HUES6 (cell line): ENCODE data around the gene GPC3.
"Not testable (repeated sequence)": the region's sequence is repeated elsewhere in the genome, so short reads cannot be mapped to it uniquely, and the experiment has no call there.

Experiments
- H3K27ac ChIP-seq: 2 replicates; pipeline ENCODE4 v1.7.0; 2013; ENCODE audit warnings: low read depth, mild to moderate bottlenecking, low read length, inconsistent platforms
- H3K27me3 ChIP-seq: 2 replicates; pipeline ENCODE4 v1.6.1; 2013; ENCODE audit warnings: low read length; ENCODE audit not compliant: control insufficient read depth, insufficient read depth
- H3K36me3 ChIP-seq: 2 replicates; pipeline ENCODE4 v1.6.1; 2013; ENCODE audit warnings: low read length; ENCODE audit not compliant: control insufficient read depth, insufficient read depth
- H3K4me1 ChIP-seq: 2 replicates; pipeline ENCODE4 v1.6.1; 2013; ENCODE audit warnings: low read length; ENCODE audit not compliant: control insufficient read depth, insufficient read depth
- H3K4me3 ChIP-seq: 2 replicates; pipeline ENCODE4 v1.5.1; 2013; ENCODE audit warnings: low read depth, low read length
- H3K9ac ChIP-seq: one replicate; pipeline ENCODE4 v1.6.1; 2013; ENCODE audit warnings: mild to moderate bottlenecking, low read length
- H3K9me3 ChIP-seq: 2 replicates; pipeline ENCODE4 v1.6.1; 2013; ENCODE audit warnings: low read depth, low read length; ENCODE audit not compliant: control insufficient read depth, insufficient read depth

Gene GPC3

GRCh38 chrX:133994576-133994975, 9.2 kb upstream of the GPC3 start:
- no peaks in the 10 kb centered on the region for H3K9me3 ChIP-seq
- H3K9ac ChIP-seq, result no peak overlapping the region
- H3K36me3 ChIP-seq, result no peaks in the 10 kb centered on the region
- H3K27ac ChIP-seq, result no peak overlapping the region
- H3K27me3 ChIP-seq, result peaks cover 10% of the 10 kb centered on the region; the same call in 1 of the 2 replicates
- peaks cover 8% of the 10 kb centered on the region for H3K4me1 ChIP-seq
- no peak overlapping the region for H3K4me3 ChIP-seq

- no peak overlapping the region for H3K9ac ChIP-seq
- H3K4me3 ChIP-seq, result no peak overlapping the region
- no peak overlapping the region for H3K27ac ChIP-seq
- no peaks in the 10 kb centered on the region for H3K36me3 ChIP-seq
- peaks cover 10% of the 10 kb centered on the region; the same call in 1 of the 2 replicates for H3K27me3 ChIP-seq
- H3K9me3 ChIP-seq, result no peaks in the 10 kb centered on the region
- peaks cover 16% of the 10 kb centered on the region for H3K4me1 ChIP-seq
Observed at GRCh38 chrX:133992882-133993281, 7.5 kb upstream of the GPC3 start.

- no peaks in the 10 kb centered on the region for H3K36me3 ChIP-seq
- H3K9me3 ChIP-seq, result no peaks in the 10 kb centered on the region
- H3K4me1 ChIP-seq, result peaks cover 26% of the 10 kb centered on the region
- H3K27me3 ChIP-seq, result peaks cover 19% of the 10 kb centered on the region; the same call in 1 of the 2 replicates
- no peak overlapping the region for H3K9ac ChIP-seq
- H3K4me3 ChIP-seq, result no peak overlapping the region
- no peak overlapping the region for H3K27ac ChIP-seq
Observed at GRCh38 chrX:133991814-133992213, 6.4 kb upstream of the GPC3 start.

- peaks cover 15% of the 10 kb centered on the region; the same call in 1 of the 2 replicates for H3K27me3 ChIP-seq
- not testable (repeated sequence) for H3K9me3 ChIP-seq, H3K36me3 ChIP-seq, H3K27ac ChIP-seq, H3K9ac ChIP-seq, H3K4me3 ChIP-seq
- H3K4me1 ChIP-seq, result peaks cover 26% of the 10 kb centered on the region
Observed at GRCh38 chrX:133991057-133991456, 5.7 kb upstream of the GPC3 start.

- Histone ChIP-seq H3K36me3 (no peaks in the 10 kb centered on the region), H3K9ac (no peak overlapping the region), H3K27me3 (peaks cover 17% of the 10 kb centered on the region), H3K4me1 (peaks cover 30% of the 10 kb centered on the region), H3K27ac (no peak overlapping the region), H3K9me3 (no peaks in the 10 kb centered on the region), H3K4me3 (no peak overlapping the region)
Observed at GRCh38 chrX:133989993-133990392, 4.6 kb upstream of the GPC3 start.

GRCh38 chrX:133989490-133989889, 4.1 kb upstream of the GPC3 start:
- no peaks in the 10 kb centered on the region for H3K36me3 ChIP-seq
- peaks cover 34% of the 10 kb centered on the region for H3K4me1 ChIP-seq
- H3K27ac ChIP-seq, result no peak overlapping the region
- H3K27me3 ChIP-seq, result peaks cover 21% of the 10 kb centered on the region
- H3K9ac ChIP-seq, result no peak overlapping the region
- H3K9me3 ChIP-seq, result no peaks in the 10 kb centered on the region
- H3K4me3 ChIP-seq, result no peak overlapping the region

- Histone ChIP-seq H3K4me1 (peaks cover 43% of the 10 kb centered on the region), H3K27me3 (peaks cover 33% of the 10 kb centered on the region), H3K9ac (no peak overlapping the region), H3K36me3 (no peaks in the 10 kb centered on the region), H3K27ac (no peak overlapping the region), H3K9me3 (no peaks in the 10 kb centered on the region), H3K4me3 (no peak overlapping the region)
Observed at GRCh38 chrX:133988010-133988409, 2.6 kb upstream of the GPC3 start.

GRCh38 chrX:133987188-133987587, 1.8 kb upstream of the GPC3 start:
- Histone ChIP-seq H3K27me3 (peaks cover 33% of the 10 kb centered on the region), H3K27ac (no peak overlapping the region), H3K36me3 (no peaks in the 10 kb centered on the region), H3K4me1 (peaks cover 51% of the 10 kb centered on the region), H3K9ac (no peak overlapping the region), H3K9me3 (no peaks in the 10 kb centered on the region), H3K4me3 (no peak overlapping the region)

GRCh38 chrX:133985967-133986683, 731 bp upstream of the GPC3 start:
- H3K27me3 ChIP-seq, result peaks cover 36% of the 10 kb centered on the region
- no peaks in the 10 kb centered on the region for H3K9me3 ChIP-seq
- H3K4me1 ChIP-seq, result peaks cover 61% of the 10 kb centered on the region
- no peak overlapping the region for H3K9ac ChIP-seq
- H3K4me3 ChIP-seq, result peak overlapping the region; percentile 75
- no peaks in the 10 kb centered on the region for H3K36me3 ChIP-seq
- no peak overlapping the region for H3K27ac ChIP-seq

- Histone ChIP-seq H3K27ac (no peak overlapping the region), H3K27me3 (peaks cover 36% of the 10 kb centered on the region), H3K9ac (peak overlapping the region; percentile 64), H3K4me1 (peaks cover 65% of the 10 kb centered on the region), H3K9me3 (no peaks in the 10 kb centered on the region), H3K36me3 (no peaks in the 10 kb centered on the region), H3K4me3 (peak overlapping the region; percentile 75)
Observed at GRCh38 chrX:133984857-133985163, 584 bp downstream of the GPC3 start.

GRCh38 chrX:133983974-133984845, 1.2 kb downstream of the GPC3 start:
- Histone ChIP-seq H3K9ac (peak overlapping the region; percentile 18), H3K27me3 (peaks cover 36% of the 10 kb centered on the region), H3K9me3 (no peaks in the 10 kb centered on the region), H3K27ac (no peak overlapping the region), H3K4me3 (peak overlapping the region; percentile 75), H3K4me1 (peaks cover 59% of the 10 kb centered on the region), H3K36me3 (no peaks in the 10 kb centered on the region)
